ACC112 (cell line): Measurements from ENCODE around the gene ZBED1.
"Not testable (repeated sequence)": the region's sequence is repeated elsewhere in the genome, so short reads cannot be mapped to it uniquely, and the experiment has no call there.

ENCODE experiments used
- H2AFZ ChIP-seq: fragments of 200-600 bp; sonication (generic); one replicate; pipeline ENCODE4 v1.6.0; 2017; ENCODE audit warnings: antibody characterized with exemption, low read length; ENCODE audit not compliant: unreplicated experiment
- H3K27ac ChIP-seq: fragments of 200-600 bp; sonication (generic); 2 replicates; pipeline ENCODE4 v1.5.1; 2014; ENCODE audit warnings: low read depth, mild to moderate bottlenecking, antibody characterized with exemption, low read length, moderate library complexity
- H3K27me3 ChIP-seq: fragments of 200-600 bp; sonication (generic); 2 replicates; pipeline ENCODE4 v1.6.1; 2014; ENCODE audit warnings: mild to moderate bottlenecking, antibody characterized with exemption, low read length, moderate library complexity, mixed read lengths; ENCODE audit not compliant: insufficient read depth
- H3K36me3 ChIP-seq: fragments of 200-600 bp; sonication (generic); 2 replicates; pipeline ENCODE4 v1.6.1; 2016; ENCODE audit warnings: mild to moderate bottlenecking, antibody characterized with exemption, low read length, moderate library complexity, mixed read lengths; ENCODE audit not compliant: insufficient read depth
- H3K4me1 ChIP-seq: fragments of 200-600 bp; sonication (generic); one replicate; pipeline ENCODE4 v1.6.1; 2016; ENCODE audit warnings: low read length, mixed read lengths; ENCODE audit not compliant: insufficient read depth, unreplicated experiment, control insufficient read depth
- H3K4me3 ChIP-seq: fragments of 200-600 bp; sonication (generic); 2 replicates; pipeline ENCODE4 v1.5.1; 2014; ENCODE audit warnings: mild to moderate bottlenecking, low read depth, low read length
- H3K79me2 ChIP-seq: fragments of 200-600 bp; sonication (generic); one replicate; pipeline ENCODE4 v1.6.0; 2016; ENCODE audit warnings: low read length; ENCODE audit not compliant: control insufficient read depth, unreplicated experiment, insufficient read depth

Gene ZBED1

GRCh38 chrX:2484256-2484655, 16.5 kb downstream of the ZBED1 start:
- Histone ChIP-seq H3K4me3 (peak overlapping the region; percentile 78), H3K27me3 (no peaks in the 10 kb centered on the region), H3K4me1 (peaks cover 19% of the 10 kb centered on the region), H3K79me2 (peaks cover 34% of the 10 kb centered on the region), H2AFZ (peak overlapping the region; percentile 100), H3K27ac (peak overlapping the region; percentile 88), H3K36me3 (peaks cover 25% of the 10 kb centered on the region)

GRCh38 chrX:2483398-2484060, 17.2 kb downstream of the ZBED1 start:
- no peak overlapping the region for H2AFZ ChIP-seq
- peaks cover 19% of the 10 kb centered on the region for H3K4me1 ChIP-seq
- H3K79me2 ChIP-seq: peaks cover 41% of the 10 kb centered on the region
- peaks cover 19% of the 10 kb centered on the region; the same call in 1 of the 2 replicates for H3K36me3 ChIP-seq
- H3K27me3 ChIP-seq: no peaks in the 10 kb centered on the region
- H3K27ac ChIP-seq: no peak overlapping the region
- no peak overlapping the region for H3K4me3 ChIP-seq

- not testable (repeated sequence) for H3K27ac ChIP-seq, H3K36me3 ChIP-seq, H3K4me3 ChIP-seq, H2AFZ ChIP-seq, H3K27me3 ChIP-seq
- Histone ChIP-seq H3K79me2 (peaks cover 45% of the 10 kb centered on the region), H3K4me1 (peaks cover 19% of the 10 kb centered on the region)
These were observed 19.2 kb downstream of the ZBED1 start for GRCh38 chrX:2481597-2481996.

GRCh38 chrX:2479982-2480381, 20.8 kb downstream of the ZBED1 start:
- not testable (repeated sequence) for H2AFZ ChIP-seq, H3K36me3 ChIP-seq, H3K27ac ChIP-seq, H3K4me3 ChIP-seq, H3K27me3 ChIP-seq
- H3K4me1 ChIP-seq: peaks cover 12% of the 10 kb centered on the region
- H3K79me2 ChIP-seq: peaks cover 50% of the 10 kb centered on the region

- H3K79me2 ChIP-seq: peaks cover 53% of the 10 kb centered on the region
- no peak overlapping the region for H3K27ac ChIP-seq
- H3K4me3 ChIP-seq: no peak overlapping the region
- no peak overlapping the region for H2AFZ ChIP-seq
- H3K36me3 ChIP-seq: peaks cover 8% of the 10 kb centered on the region; the same call in 1 of the 2 replicates
- peaks cover 7% of the 10 kb centered on the region for H3K4me1 ChIP-seq
- H3K27me3 ChIP-seq: no peaks in the 10 kb centered on the region
These were observed 21.4 kb downstream of the ZBED1 start for GRCh38 chrX:2479420-2479780.

- H3K4me3 ChIP-seq: no peak overlapping the region
- no peak overlapping the region for H3K27ac ChIP-seq
- H3K27me3 ChIP-seq: no peaks in the 10 kb centered on the region
- H2AFZ ChIP-seq: no peak overlapping the region
- peaks cover 1% of the 10 kb centered on the region for H3K4me1 ChIP-seq
- peaks cover 8% of the 10 kb centered on the region; the same call in 1 of the 2 replicates for H3K36me3 ChIP-seq
- H3K79me2 ChIP-seq: peaks cover 51% of the 10 kb centered on the region
These were observed 22.0 kb downstream of the ZBED1 start for GRCh38 chrX:2478546-2479419.

- H3K4me3 ChIP-seq, H2AFZ ChIP-seq, H3K4me1 ChIP-seq, H3K36me3 ChIP-seq, H3K27ac ChIP-seq, H3K27me3 ChIP-seq: not testable (repeated sequence)
- peaks cover 49% of the 10 kb centered on the region for H3K79me2 ChIP-seq
These were observed 23.5 kb downstream of the ZBED1 start for GRCh38 chrX:2477313-2477712.

- Histone ChIP-seq H3K27me3 (no peaks in the 10 kb centered on the region), H2AFZ (no peak overlapping the region), H3K4me3 (no peak overlapping the region), H3K79me2 (peaks cover 52% of the 10 kb centered on the region), H3K27ac (no peak overlapping the region), H3K36me3 (peaks cover 8% of the 10 kb centered on the region; the same call in 1 of the 2 replicates), H3K4me1 (no peaks in the 10 kb centered on the region)
These were observed 25.6 kb downstream of the ZBED1 start for GRCh38 chrX:2474963-2475726.

GRCh38 chrX:2474280-2474962, 26.4 kb downstream of the ZBED1 start:
- peaks cover 4% of the 10 kb centered on the region; the same call in 1 of the 2 replicates for H3K36me3 ChIP-seq
- H3K79me2 ChIP-seq: peaks cover 50% of the 10 kb centered on the region
- H3K27me3 ChIP-seq: no peaks in the 10 kb centered on the region
- no peak overlapping the region for H2AFZ ChIP-seq
- no peak overlapping the region for H3K27ac ChIP-seq
- H3K4me3 ChIP-seq: no peak overlapping the region
- H3K4me1 ChIP-seq: no peaks in the 10 kb centered on the region

- H3K27me3 ChIP-seq, H3K4me1 ChIP-seq, H3K4me3 ChIP-seq, H2AFZ ChIP-seq, H3K27ac ChIP-seq, H3K36me3 ChIP-seq: not testable (repeated sequence)
- H3K79me2 ChIP-seq: peaks cover 46% of the 10 kb centered on the region
These were observed 27.7 kb downstream of the ZBED1 start for GRCh38 chrX:2473064-2473463.
